AG04450 (cell line): Measurements from ENCODE around the gene NPAS3. TPM values are rescaled to one million over a fixed set of nuclear protein-coding genes. Genes with fewer than 3 reads are reported as not detected.

Source experiments
- CTCF ChIA-PET: fragments of 300-600, 350-600 bp; formaldehyde crosslinking; extraction: SDS; loops from one replicate; lab custom pipeline; 2022; ENCODE audit warnings: antibody characterized with exemption, inconsistent platforms; lab: Charles Lee
- POLR2A ChIA-PET: fragments of 350-600 bp; formaldehyde crosslinking; extraction: SDS; loops from one replicate; lab custom pipeline; 2021; ENCODE audit warnings: antibody characterized with exemption, inconsistent platforms; lab: Yijun Ruan, JAX
- DNase-seq: peaks from one replicate; pipeline ENCODE4 v3.0.0-alpha.2; 2011; ENCODE audit warnings: low read depth, low spot score
- H3K27ac ChIP-seq: one replicate; pipeline ENCODE4 v1.5.1; 2012; ENCODE audit warnings: low read depth, low read length, control low read depth
- H3K27me3 ChIP-seq: one replicate; pipeline ENCODE4 v1.6.0; 2012; ENCODE audit warnings: low read length; ENCODE audit not compliant: control insufficient read depth, insufficient read depth
- H3K4me3 ChIP-seq: 2 replicates; pipeline ENCODE4 v1.5.1; 2011; ENCODE audit warnings: mild to moderate bottlenecking, low read depth, low read length, control low read depth
- H3K9me3 ChIP-seq: 2 replicates; pipeline ENCODE4 v1.5.1; 2012; ENCODE audit warnings: low read length; ENCODE audit not compliant: control insufficient read depth, insufficient read depth
- polyA plus RNA-seq: library from polyadenylated mRNA; depleted of rRNA; stranded (reverse); fragments of >200 nt; gene quantifications from 2 replicates; pipeline ENCODE4 v1.2.3, GENCODE V29; 2011
- TF ChIP-seq, protein P1 (sequence below): IDR thresholded peaks from 2 replicates; pipeline ENCODE4 v1.5.1; 2011; ENCODE audit warnings: low read depth, low read length, control low read depth, inconsistent platforms

Gene NPAS3
- polyA plus RNA-seq, 1 experiment, result not detected

DNA sequence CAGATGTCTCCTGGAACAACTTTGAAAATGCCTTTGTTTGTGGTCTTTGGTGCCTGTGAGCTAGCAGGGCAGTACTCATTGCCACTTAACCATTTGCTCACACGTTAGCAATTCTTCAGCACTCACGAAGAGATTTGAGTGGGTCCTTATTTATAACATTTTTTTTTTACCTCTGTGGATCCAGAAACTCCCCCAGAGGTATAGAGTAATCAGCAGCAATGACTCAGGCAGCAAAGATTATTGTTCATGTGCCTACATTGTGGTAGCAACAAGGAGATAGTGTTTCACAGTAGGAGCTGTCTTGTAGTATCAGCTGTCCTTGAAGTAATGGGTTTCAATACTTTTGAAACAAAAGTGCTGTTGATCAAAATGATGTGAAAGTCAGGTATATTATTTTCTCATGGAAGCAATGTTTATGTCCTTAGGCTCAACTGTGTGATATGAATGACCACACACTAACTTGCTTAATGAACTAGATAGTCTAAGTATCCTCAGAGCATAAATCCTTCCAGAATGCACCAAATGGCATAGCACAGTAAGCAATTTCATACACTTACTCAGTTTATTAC, 708.1 kb downstream of the NPAS3 start:
- TF ChIP-seq, protein P1, sequence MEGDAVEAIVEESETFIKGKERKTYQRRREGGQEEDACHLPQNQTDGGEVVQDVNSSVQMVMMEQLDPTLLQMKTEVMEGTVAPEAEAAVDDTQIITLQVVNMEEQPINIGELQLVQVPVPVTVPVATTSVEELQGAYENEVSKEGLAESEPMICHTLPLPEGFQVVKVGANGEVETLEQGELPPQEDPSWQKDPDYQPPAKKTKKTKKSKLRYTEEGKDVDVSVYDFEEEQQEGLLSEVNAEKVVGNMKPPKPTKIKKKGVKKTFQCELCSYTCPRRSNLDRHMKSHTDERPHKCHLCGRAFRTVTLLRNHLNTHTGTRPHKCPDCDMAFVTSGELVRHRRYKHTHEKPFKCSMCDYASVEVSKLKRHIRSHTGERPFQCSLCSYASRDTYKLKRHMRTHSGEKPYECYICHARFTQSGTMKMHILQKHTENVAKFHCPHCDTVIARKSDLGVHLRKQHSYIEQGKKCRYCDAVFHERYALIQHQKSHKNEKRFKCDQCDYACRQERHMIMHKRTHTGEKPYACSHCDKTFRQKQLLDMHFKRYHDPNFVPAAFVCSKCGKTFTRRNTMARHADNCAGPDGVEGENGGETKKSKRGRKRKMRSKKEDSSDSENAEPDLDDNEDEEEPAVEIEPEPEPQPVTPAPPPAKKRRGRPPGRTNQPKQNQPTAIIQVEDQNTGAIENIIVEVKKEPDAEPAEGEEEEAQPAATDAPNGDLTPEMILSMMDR, result no peak
- no peaks in the 10 kb centered on the region for H3K9me3 ChIP-seq
- H3K27ac ChIP-seq, result no peak overlapping the region
- peak; percentile 3 for DNase-seq
- no peaks in the 10 kb centered on the region for H3K27me3 ChIP-seq
- ChIA-PET POLR2A (no interaction called here), CTCF (no interaction called here)
- no peak overlapping the region for H3K4me3 ChIP-seq

DNA sequence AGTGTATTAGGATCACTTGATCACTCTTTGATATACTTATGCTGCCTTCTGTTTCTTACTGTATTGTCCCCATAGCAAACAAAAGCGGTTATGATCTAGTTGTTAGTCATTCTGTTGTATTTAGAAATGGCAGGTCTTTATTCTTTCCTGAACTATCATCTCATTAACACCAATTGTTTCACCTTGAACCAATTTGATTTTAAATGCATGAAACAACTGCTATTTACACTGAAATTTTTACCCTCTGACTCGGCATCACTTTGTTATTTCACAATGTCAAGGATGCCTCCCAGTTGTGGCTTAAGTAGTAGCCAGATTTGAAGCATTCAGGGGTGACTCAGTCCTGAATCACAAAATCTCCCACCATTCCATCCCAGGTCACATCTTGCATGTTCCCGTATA, 708.7 kb downstream of the NPAS3 start:
- TF ChIP-seq, protein P1, result no peak
- H3K4me3 ChIP-seq, result no peak overlapping the region
- no peaks in the 10 kb centered on the region for H3K27me3 ChIP-seq
- no peak overlapping the region for H3K27ac ChIP-seq
- no peaks in the 10 kb centered on the region for H3K9me3 ChIP-seq
- CTCF ChIA-PET, result no interaction called here
- peak; percentile 61 for DNase-seq
- POLR2A ChIA-PET, result no interaction called here

DNA sequence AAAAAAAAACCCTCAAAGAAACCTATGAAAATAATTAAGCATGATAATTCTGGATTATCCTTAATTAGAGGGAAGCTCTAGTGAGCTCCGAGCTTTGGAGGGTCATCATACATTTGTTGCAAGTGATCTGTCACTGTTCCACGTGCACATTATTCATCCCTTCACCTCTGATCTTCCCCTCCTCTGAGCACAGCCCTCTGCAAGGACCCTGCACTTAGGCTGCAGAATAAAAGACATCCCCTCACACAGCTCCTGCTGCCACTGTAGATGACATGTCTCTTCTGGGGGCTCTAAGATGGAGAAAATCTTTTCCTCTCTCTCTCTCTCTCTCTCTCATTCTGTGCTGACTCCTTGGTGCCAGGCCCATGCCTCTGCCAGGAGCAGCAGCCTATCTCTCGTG, 711.8 kb downstream of the NPAS3 start:
- no peak for DNase-seq
- H3K27ac ChIP-seq, result no peak overlapping the region
- ChIA-PET POLR2A (no interaction called here), CTCF (no interaction called here)
- TF ChIP-seq, protein P1, result no peak
- H3K4me3 ChIP-seq, result no peak overlapping the region
- no peaks in the 10 kb centered on the region for H3K9me3 ChIP-seq
- H3K27me3 ChIP-seq, result no peaks in the 10 kb centered on the region

DNA sequence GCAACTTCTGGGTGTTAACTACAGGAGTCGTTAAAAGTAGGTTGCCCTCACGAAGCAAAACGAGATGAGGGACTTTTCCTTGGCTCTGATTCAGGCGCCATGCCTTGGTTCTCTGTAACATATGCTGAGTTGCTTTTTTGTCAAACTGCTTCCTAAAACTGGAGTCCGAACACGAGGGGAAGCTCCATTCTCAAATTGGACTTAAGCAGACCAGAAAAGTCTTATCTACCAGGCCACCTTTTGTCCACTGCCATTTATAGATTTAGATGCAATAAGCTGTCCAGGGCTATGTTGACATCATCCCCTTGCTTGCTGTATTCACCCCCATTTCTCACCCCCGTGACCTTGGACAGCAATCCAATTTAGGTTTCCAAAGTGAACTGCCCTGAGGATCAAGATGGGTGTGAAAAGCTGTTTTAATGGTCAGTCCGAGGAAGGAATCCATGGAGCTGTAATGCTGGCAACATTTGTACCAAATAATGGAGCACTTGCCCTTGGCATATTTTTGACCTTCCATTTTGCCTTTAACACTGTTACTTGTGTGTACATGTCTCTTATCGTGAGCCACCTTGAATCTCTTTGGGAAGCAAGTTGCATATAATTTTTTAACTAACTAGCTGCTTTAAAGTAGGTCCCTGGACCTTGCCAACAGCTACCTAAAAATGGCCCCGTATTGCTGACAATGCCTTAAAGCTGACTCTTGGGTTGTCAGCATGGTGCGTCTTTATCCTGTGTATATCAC, 714.1 kb downstream of the NPAS3 start:
- Histone ChIP-seq H3K27ac (no peak overlapping the region), H3K9me3 (no peaks in the 10 kb centered on the region), H3K27me3 (no peaks in the 10 kb centered on the region), H3K4me3 (no peak overlapping the region)
- no peak for DNase-seq
- TF ChIP-seq, protein P1, result no peak
- ChIA-PET POLR2A (no interaction called here), CTCF (interaction anchor here (0.6 kb wide), 1 partner anchor 207 kb away, joined by 5 read pairs; no protein-coding TSS in a partner anchor)

DNA sequence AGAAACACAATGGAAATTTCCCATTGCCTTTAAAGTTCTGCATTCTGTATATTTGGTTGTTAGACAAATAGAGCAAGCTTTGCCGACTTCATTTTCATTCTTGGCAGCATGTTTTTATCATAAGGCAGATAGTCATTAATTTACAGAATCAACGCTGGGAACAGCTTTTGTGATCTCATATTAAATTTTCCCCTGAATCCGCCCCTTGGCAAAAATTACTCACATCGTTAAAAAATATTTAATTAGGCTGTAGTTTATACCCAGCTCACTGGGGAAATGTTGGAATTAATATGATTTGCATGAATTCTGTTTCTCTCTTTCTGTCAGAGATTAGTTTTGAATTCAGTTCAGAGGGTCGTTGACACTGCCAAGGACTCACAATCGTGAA, 714.6 kb downstream of the NPAS3 start:
- CTCF ChIA-PET, result interaction anchor here (0.6 kb wide), 1 partner anchor 207 kb away, joined by 5 read pairs; no protein-coding TSS in a partner anchor

More for the DNA sequence above, 714.6 kb downstream of the NPAS3 start:
- POLR2A ChIA-PET, result no interaction called here
- Histone ChIP-seq H3K27me3 (no peaks in the 10 kb centered on the region), H3K4me3 (no peak overlapping the region), H3K27ac (no peak overlapping the region), H3K9me3 (no peaks in the 10 kb centered on the region)
- DNase-seq, result no peak
- TF ChIP-seq, protein P1, result no peak
